Ramos (cell line): Measurements from ENCODE around the gene B3GAT2.
"Not testable (repeated sequence)": the region's sequence is repeated elsewhere in the genome, so short reads cannot be mapped to it uniquely, and the experiment has no call there.

Experiments
- in situ Hi-C: fragments of 300-500 bp; cut with MboI; formaldehyde crosslinking; loops from one replicate; pipeline ENCODE4 v1.14.3; 2022; ENCODE audit warnings: low sequenced_read_pairs; ENCODE audit not compliant: unreplicated experiment

B3GAT2 gene, protein sequence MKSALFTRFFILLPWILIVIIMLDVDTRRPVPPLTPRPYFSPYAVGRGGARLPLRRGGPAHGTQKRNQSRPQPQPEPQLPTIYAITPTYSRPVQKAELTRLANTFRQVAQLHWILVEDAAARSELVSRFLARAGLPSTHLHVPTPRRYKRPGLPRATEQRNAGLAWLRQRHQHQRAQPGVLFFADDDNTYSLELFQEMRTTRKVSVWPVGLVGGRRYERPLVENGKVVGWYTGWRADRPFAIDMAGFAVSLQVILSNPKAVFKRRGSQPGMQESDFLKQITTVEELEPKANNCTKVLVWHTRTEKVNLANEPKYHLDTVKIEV

DNA sequence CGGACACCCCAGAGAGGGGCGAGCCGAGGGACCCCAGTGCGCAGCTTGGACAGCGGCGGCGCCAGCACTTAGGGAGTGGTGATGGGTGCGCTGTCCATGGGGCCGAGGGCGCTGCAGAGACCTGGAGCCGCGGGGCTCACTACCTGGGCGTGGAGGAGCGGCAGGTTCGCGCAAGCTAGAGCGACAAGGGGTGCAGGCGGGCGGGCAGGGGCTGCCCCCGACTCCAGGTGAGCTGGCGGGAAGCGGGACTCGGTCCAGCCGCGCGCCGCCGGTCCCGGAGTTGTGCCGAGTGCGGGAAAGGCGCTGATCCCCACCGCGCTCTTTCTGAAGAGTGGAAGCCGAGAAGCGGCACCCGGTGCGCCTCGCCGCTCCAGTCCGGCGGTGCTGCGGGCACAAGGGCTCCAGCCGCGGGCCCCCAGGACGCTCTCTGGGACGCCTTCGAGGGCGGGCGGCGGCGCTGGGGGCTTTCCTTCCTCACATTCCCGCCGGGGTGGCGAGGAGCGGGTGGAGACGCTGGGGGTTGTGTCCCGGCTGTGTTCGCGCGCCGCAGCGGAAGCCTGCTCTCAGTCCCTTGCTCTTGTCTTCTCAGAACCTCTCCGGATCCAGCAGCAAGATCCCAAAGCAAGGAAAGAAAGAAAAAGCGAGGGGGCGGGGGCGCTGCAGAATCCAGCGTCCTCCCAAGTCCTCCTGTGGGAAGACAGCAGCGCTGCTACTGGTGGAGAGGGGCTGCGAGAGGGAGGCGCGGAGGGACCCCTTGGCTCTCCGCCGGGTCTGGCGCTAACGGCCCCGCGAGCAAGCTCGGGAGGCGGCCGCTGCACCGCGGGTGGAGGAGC, at the start of gene B3GAT2:
B3GAT2 (minus strand) TSS at position 610 of the 833 bp plus-strand sequence. CDS start 631 bp downstream, outside the sequence.
- in situ Hi-C loops = no loop called here

DNA sequence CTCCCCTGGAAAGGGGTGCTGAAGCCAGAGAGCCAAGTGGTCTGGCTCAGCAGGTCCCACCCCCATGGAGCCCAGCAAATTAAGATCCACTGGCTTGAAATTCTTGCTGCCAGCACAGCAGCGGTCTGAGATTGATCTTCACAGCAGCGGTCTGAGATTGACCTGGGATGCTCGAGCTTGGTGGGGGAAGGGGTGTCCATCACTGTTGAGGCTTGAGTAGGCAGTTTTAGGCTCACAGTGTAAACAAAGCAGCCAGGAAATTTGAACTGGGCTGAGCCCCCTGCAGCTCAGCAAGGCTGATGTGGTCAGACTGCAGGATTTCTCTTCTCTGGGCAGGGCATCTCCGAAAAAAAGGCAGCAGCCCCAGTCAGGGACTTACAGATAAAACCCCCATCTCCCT, 41.3 kb upstream of the B3GAT2 start:
- in situ Hi-C loops = no loop called here

- in situ Hi-C loops = no loop called here
Measured at GRCh38 chr6:70997379-70997778, 40.5 kb upstream of the B3GAT2 start.

GRCh38 chr6:70996106-70996505, 39.2 kb upstream of the B3GAT2 start:
- in situ Hi-C loops = no loop called here

DNA sequence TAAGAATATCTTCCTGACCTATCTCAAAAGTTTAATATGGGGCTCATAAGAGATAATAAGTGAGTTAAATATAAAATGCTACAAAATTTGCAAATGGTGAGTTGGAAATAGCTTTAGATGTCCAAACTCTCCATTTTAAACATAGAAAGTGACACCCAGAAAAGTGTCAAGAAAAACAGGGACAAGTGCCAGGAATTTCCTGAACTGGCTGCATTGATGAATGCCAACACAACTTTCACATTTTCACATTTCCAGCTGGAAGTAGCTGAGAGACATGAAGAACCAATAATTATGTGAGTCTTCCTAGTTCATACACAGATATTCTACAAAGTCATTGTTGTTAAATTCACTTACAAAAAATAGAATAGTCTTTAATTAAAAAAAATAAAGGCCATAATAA, 38.6 kb upstream of the B3GAT2 start:
- in situ Hi-C loops = no loop called here

GRCh38 chr6:70991253-70991652, 34.4 kb upstream of the B3GAT2 start:
- in situ Hi-C loops = no loop called here

GRCh38 chr6:70985156-70985555, 28.3 kb upstream of the B3GAT2 start:
- in situ Hi-C loops = no loop called here

DNA sequence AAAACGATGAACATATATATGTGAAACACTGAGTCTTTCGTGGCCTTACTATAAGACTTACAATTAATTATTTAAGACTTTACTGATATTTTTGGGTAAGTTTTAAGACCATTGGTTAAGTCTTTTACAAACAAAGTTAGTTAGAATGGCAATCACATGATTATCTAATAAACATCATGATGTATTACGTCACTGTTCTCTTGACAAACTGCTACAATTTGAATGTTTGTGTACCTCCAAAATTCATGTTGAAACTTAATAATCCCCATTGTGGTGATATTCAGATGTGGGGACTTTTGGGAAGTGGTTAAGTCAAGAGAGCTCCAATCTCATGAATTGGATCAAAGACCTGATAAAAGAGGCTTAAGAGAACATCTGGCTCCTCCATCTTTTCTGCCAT, 25.9 kb upstream of the B3GAT2 start:
- in situ Hi-C loops = no loop called here

GRCh38 chr6:70980727-70981126, 23.9 kb upstream of the B3GAT2 start:
- in situ Hi-C loops = no loop called here

GRCh38 chr6:70973604-70974003, 16.7 kb upstream of the B3GAT2 start:
- in situ Hi-C loops = no loop called here

DNA sequence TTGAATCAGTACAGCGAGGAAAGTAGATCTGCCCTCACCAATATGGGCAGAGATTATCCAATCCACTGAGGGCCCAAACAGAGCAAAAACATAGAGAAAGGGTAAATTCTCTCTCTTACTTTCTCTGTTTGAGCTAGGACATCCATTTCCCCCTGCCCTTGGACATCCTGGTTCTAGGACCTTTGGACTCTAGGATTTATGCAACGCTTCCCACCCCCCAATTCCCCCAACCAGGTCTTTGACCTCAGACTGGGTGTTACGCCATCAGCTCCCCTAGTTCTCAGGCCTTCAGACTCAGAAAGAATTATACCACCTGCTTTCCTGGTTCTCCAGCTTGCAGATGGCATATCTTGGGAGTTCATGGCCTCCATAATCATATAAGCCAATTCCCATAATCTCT, 10.2 kb upstream of the B3GAT2 start:
- in situ Hi-C loops = no loop called here

DNA sequence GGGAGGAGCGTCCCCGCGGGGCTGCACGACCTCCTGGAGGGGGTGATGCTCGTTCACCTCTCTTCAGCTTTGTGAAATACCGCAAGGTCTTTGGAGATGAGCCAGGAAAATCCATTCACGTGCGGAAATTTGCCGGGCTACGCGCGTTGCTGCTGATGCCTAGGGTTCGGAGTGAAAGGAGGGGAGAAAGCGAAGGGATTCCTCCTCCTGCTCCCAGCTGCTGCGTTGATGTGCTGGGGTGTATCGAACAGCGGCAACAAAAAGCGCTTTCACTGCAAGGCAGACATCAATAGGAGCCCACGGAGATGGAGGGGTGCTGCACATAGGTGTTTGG, 391 bp upstream of the B3GAT2 start:
- in situ Hi-C loops = no loop called here

GRCh38 chr6:70956191-70956450, 739 bp downstream of the B3GAT2 start:
- in situ Hi-C loops = no loop called here

GRCh38 chr6:70955441-70956190, 1.2 kb downstream of the B3GAT2 start:
- in situ Hi-C loops = no loop called here

DNA sequence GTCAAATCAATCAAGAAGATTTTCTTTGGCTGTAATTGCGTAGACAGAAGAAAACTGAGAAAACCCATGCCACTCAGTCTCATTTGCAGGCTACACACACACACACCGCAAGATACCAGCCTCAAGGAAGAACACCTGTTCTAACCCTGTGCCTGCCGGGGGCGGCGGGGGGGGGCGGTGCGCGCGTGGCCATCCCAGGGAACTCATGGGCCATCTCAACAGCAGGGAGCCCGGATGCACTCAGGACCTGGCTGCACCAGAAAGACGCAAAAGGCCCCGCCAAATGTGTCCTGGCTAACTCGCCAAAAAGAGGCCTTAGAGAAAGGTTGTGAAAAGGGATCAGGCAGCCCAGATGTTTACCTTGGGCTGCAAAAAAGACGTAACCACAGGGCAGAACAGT, 2.1 kb downstream of the B3GAT2 start:
- in situ Hi-C loops = no loop called here

DNA sequence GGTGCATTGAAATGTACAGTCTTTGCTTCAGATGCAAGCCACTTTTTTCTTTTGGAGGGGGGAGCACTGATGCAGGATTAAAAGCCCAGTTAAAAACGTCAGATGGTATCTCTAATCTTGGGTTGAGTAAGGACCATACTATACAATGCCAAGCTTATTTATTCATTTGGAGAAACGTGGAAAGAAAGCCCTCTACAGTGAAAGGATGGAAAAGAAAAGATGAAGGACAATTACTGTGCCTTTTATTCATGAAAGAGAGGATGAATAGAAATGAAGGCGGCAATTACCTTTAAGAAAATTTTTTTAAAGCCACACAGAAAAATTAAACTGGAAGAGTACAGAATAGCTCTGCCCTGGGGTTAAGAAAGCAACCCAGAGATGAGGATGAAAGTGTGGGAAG, 2.7 kb downstream of the B3GAT2 start:
- in situ Hi-C loops = no loop called here

- in situ Hi-C loops = no loop called here
Measured at GRCh38 chr6:70952608-70953165, 4.2 kb downstream of the B3GAT2 start.

GRCh38 chr6:70944321-70944720, 12.5 kb downstream of the B3GAT2 start:
- in situ Hi-C loops = not testable (repeated sequence)

DNA sequence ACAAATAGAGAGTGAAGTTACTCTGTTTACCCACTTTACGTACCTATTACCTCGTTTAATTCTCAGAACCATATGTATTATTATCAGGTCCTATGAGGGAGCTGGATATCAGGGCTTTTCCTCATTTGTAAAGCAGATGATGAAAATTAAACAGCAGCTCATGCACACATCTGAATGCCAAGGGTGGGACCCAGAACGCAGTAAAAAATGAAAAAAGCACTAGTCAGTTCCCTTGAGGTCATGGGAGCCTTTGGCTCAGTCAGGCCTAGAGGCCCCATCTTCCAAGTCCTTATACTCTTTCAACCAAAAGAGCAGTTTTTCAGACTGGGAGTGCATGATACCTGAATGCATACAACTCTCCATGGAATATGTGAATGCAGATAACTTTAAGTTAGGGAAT, 23.0 kb downstream of the B3GAT2 start:
- in situ Hi-C loops = no loop called here

DNA sequence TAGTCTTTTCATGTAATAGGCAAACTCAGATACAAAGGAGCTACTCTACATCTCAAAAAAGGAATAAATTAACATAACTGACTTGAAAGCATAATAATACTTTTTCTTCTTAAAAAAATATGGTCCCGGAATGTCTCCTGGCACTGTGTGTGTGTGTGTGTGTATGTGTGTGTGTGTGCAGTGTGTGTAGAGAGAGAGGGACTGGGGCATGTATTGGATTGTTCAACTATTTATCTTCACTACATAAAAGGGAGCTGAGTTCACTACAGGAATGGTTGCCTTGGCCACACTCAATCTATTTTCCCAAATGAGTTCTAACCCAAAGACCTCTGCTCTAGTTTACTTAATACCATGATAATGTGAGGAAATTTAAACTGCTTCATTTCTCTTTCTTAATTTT, 51.1 kb downstream of the B3GAT2 start:
- in situ Hi-C loops = no loop called here
